H1 (cell line): ENCODE measurements around the gene SSC5D. TPM values are rescaled to one million over a fixed set of nuclear protein-coding genes. Genes with fewer than 3 reads are reported as not detected.

ENCODE experiments used
- CTCF ChIA-PET: fragments of 300-600 bp; sonication (Branson Sonifier 250); formaldehyde crosslinking; loops from one replicate; lab custom pipeline; 2021; ENCODE audit not compliant: partially characterized antibody; lab: Charles Lee
- POLR2A ChIA-PET: fragments of 300-600 bp; sonication (Branson Sonifier 250); formaldehyde crosslinking; loops from one replicate; lab custom pipeline; 2021; ENCODE audit warnings: inconsistent platforms; ENCODE audit not compliant: partially characterized antibody; lab: Charles Lee
- DNase-seq, 2 experiments: peaks; one replicate each; pipeline versions ENCODE4 v3.0.0 to v3.0.0-alpha.2; 2010 to 2022; ENCODE audit warnings: low spot score in 2 of 2, low read depth in 1 of 2, mixed read lengths in 1 of 2
- FAIRE-seq: peaks from 2 replicates; lab custom pipeline; 2011; peaks lifted over from hg19 to GRCh38; lab: Jason Lieb, UNC
- H2AFZ ChIP-seq: 2 replicates; pipeline ENCODE4 v1.8.1; 2012; ENCODE audit warnings: low read length, inconsistent platforms
- H2AK5ac ChIP-seq: 2 replicates; pipeline ENCODE4 v1.6.1; 2013; ENCODE audit warnings: low read depth, low read length
- H2BK120ac ChIP-seq: replicated peaks from 2 replicates; pipeline ENCODE3; 2013; ENCODE audit warnings: low read depth, low read length, inconsistent platforms
- H2BK12ac ChIP-seq: 2 replicates; pipeline ENCODE4 v1.6.1; 2013; ENCODE audit warnings: low read depth, low read length
- H2BK15ac ChIP-seq: 2 replicates; pipeline ENCODE4 v1.6.1; 2013; ENCODE audit warnings: low read length
- H2BK20ac ChIP-seq: 2 replicates; pipeline ENCODE4 v1.6.1; 2013; ENCODE audit warnings: low read length
- H2BK5ac ChIP-seq: 2 replicates; pipeline ENCODE4 v1.6.1; 2013; ENCODE audit warnings: low read depth, low read length
- H3K14ac ChIP-seq: 2 replicates; pipeline ENCODE4 v1.6.1; 2013; ENCODE audit warnings: inconsistent platforms; ENCODE audit not compliant: insufficient read length
- H3K18ac ChIP-seq: 2 replicates; pipeline ENCODE4 v1.6.1; 2013; ENCODE audit warnings: low read length; ENCODE audit errors: extremely low read depth
- H3K23ac ChIP-seq: 2 replicates; pipeline ENCODE4 v1.6.1; 2013; ENCODE audit warnings: inconsistent platforms; ENCODE audit not compliant: insufficient read length
- H3K23me2 ChIP-seq: 2 replicates; pipeline ENCODE4 v1.6.1; 2013; ENCODE audit warnings: low read depth, low read length
- H3K27ac ChIP-seq: 2 replicates; pipeline ENCODE4 v1.6.1; 2011; ENCODE audit warnings: low read depth, low read length, inconsistent platforms
- H3K27me3 ChIP-seq, 4 experiments: replicated peaks in 1 of 4; 1 replicate in 1 of 4; 2 replicates in 3 of 4; pipeline versions ENCODE4 v1.6.1 to v1.8.1; 2011 to 2013; ENCODE audit warnings: low read length in 3 of 4, mild to moderate bottlenecking in 3 of 4, inconsistent platforms in 2 of 4, mixed read lengths in 2 of 4, moderate library complexity in 1 of 4; ENCODE audit not compliant: control insufficient read depth in 3 of 4, insufficient read depth in 3 of 4; ENCODE audit errors: extremely low read depth in 1 of 4
- H3K36me3 ChIP-seq, 4 experiments: 2 replicates each; pipeline versions ENCODE4 v1.6.1 to v1.8.1; 2011 to 2013; ENCODE audit warnings: mild to moderate bottlenecking in 4 of 4, low read length in 3 of 4, moderate library complexity in 2 of 4, control low read depth in 1 of 4, inconsistent platforms in 1 of 4; ENCODE audit not compliant: insufficient read depth in 4 of 4, control insufficient read depth in 2 of 4
- H3K4ac ChIP-seq: replicated peaks from 2 replicates; pipeline ENCODE3; 2013; ENCODE audit warnings: low read length, low read depth, mixed read lengths, inconsistent platforms; ENCODE audit not compliant: insufficient read length
- H3K4me1 ChIP-seq, 4 experiments: replicated peaks in 1 of 4; 1 replicate in 1 of 4; 2 replicates in 3 of 4; pipeline versions ENCODE4 v1.6.1 to v1.8.1; 2011 to 2013; ENCODE audit warnings: low read length in 3 of 4, inconsistent platforms in 2 of 4, mixed read lengths in 1 of 4; ENCODE audit not compliant: insufficient read depth in 4 of 4, control insufficient read depth in 3 of 4
- H3K4me2 ChIP-seq, 2 experiments: 2 replicates each; pipeline versions ENCODE4 v1.6.1 to v1.8.1; 2011 to 2013; ENCODE audit warnings: low read depth in 2 of 2, low read length in 2 of 2, control low read depth in 1 of 2, inconsistent platforms in 1 of 2, mild to moderate bottlenecking in 1 of 2; ENCODE audit not compliant: insufficient read depth in 1 of 2
- H3K4me3 ChIP-seq, 4 experiments: fragments of 200-600, 300-600 bp in 1 of 4; sonication (generic), shearing (Covaris generic), sonication (Bioruptor Twin) in 1 of 4; 2 replicates each; pipeline versions ENCODE4 v1.5.1 to v1.8.1; 2011 to 2016; ENCODE audit warnings: low read length in 4 of 4, low read depth in 3 of 4, control low read depth in 2 of 4, inconsistent platforms in 2 of 4, mild to moderate bottlenecking in 2 of 4, mixed read lengths in 1 of 4, moderate library complexity in 1 of 4; ENCODE audit not compliant: insufficient read depth in 2 of 4; ENCODE audit errors: extremely low read depth in 1 of 4
- H3K56ac ChIP-seq: replicated peaks from 2 replicates; pipeline ENCODE3; 2013; ENCODE audit warnings: low read depth, mild to moderate bottlenecking, mixed read lengths, low read length, inconsistent platforms; ENCODE audit not compliant: insufficient read length
- H3K79me1 ChIP-seq: 2 replicates; pipeline ENCODE4 v1.6.1; 2013; ENCODE audit warnings: low read depth, low read length, control low read depth
- H3K79me2 ChIP-seq, 2 experiments: 2 replicates each; pipeline versions ENCODE4 v1.6.1 to v1.8.1; 2012 to 2013; ENCODE audit warnings: low read length in 2 of 2, mild to moderate bottlenecking in 2 of 2, inconsistent platforms in 1 of 2; ENCODE audit not compliant: insufficient read depth in 2 of 2, control insufficient read depth in 1 of 2
- H3K9ac ChIP-seq, 4 experiments: replicated peaks in 1 of 4; 1 replicate in 1 of 4; 2 replicates in 3 of 4; pipeline versions ENCODE4 v1.6.1 to v1.8.1; 2011 to 2013; ENCODE audit warnings: low read depth in 3 of 4, low read length in 3 of 4, control low read depth in 2 of 4, mild to moderate bottlenecking in 2 of 4, moderate library complexity in 2 of 4, inconsistent platforms in 1 of 4; ENCODE audit errors: extremely low read depth in 1 of 4
- H3K9me3 ChIP-seq, 2 experiments: 2 replicates each; pipeline versions ENCODE4 v1.6.1 to v1.8.1; 2012 to 2013; ENCODE audit warnings: mild to moderate bottlenecking in 2 of 2, moderate library complexity in 2 of 2, control low read depth in 1 of 2, inconsistent platforms in 1 of 2, low read depth in 1 of 2, low read length in 1 of 2, mixed read lengths in 1 of 2; ENCODE audit not compliant: insufficient read depth in 2 of 2
- H4K20me1 ChIP-seq, 2 experiments: replicated peaks in 1 of 2; 2 replicates each; pipeline versions ENCODE3 to v1.8.1; 2011 to 2013; ENCODE audit warnings: inconsistent platforms in 2 of 2, low read length in 2 of 2, mild to moderate bottlenecking in 1 of 2; ENCODE audit not compliant: insufficient read depth in 2 of 2, control insufficient read depth in 1 of 2
- H4K5ac ChIP-seq: 2 replicates; pipeline ENCODE4 v1.6.1; 2013; ENCODE audit warnings: low read length, low read depth, mixed read lengths, inconsistent platforms; ENCODE audit not compliant: insufficient read length
- H4K8ac ChIP-seq: 2 replicates; pipeline ENCODE4 v1.8.0; 2013; ENCODE audit warnings: mild to moderate bottlenecking, moderate library complexity, low read length, inconsistent platforms; ENCODE audit not compliant: insufficient read depth; ENCODE audit errors: extremely low read depth
- H4K91ac ChIP-seq: replicated peaks from 2 replicates; pipeline ENCODE3; 2013; ENCODE audit warnings: low read length, mixed read lengths, inconsistent platforms; ENCODE audit not compliant: insufficient read length
- CTBP2 ChIP-seq: IDR thresholded peaks from 2 replicates; pipeline ENCODE4 v1.7.0; 2011; ENCODE audit warnings: borderline replicate concordance, mild to moderate bottlenecking, moderate library complexity, mixed read lengths, low read length; ENCODE audit not compliant: insufficient read depth, insufficient read length
- E2F6 ChIP-seq: IDR thresholded peaks from 2 replicates; pipeline ENCODE4 v1.6.1; 2012; ENCODE audit warnings: inconsistent platforms
- FOSL1 ChIP-seq: IDR thresholded peaks from 2 replicates; pipeline ENCODE4 v1.6.1; 2011; ENCODE audit warnings: mild to moderate bottlenecking, low read depth, low read length, moderate library complexity; ENCODE audit not compliant: insufficient read depth
- GABPA ChIP-seq: IDR thresholded peaks from 2 replicates; pipeline ENCODE4 v1.6.1; 2011; ENCODE audit warnings: mild to moderate bottlenecking, low read length, moderate library complexity, borderline replicate concordance; ENCODE audit not compliant: insufficient read depth
- MAX ChIP-seq: IDR thresholded peaks from 2 replicates; pipeline ENCODE4 v1.6.1; 2012; ENCODE audit warnings: inconsistent platforms
- POLR2AphosphoS5 ChIP-seq: IDR thresholded peaks from 2 replicates; pipeline ENCODE4 v1.6.1; 2011; ENCODE audit warnings: low read depth, low read length
- SP2 ChIP-seq: IDR thresholded peaks from 2 replicates; pipeline ENCODE4 v1.6.1; 2012; ENCODE audit warnings: mild to moderate bottlenecking, low read length, inconsistent platforms
- USF2 ChIP-seq: IDR thresholded peaks from 2 replicates; pipeline ENCODE4 v1.6.1; 2011; ENCODE audit warnings: low read length, improper control_type of control experiment
- ZNF274 ChIP-seq: IDR thresholded peaks from 2 replicates; pipeline ENCODE4 v1.7.0; 2012; ENCODE audit warnings: low read length, borderline replicate concordance; ENCODE audit errors: extremely low read depth
- WGBS, 2 experiments: shearing (Covaris generic) in 1 of 2; methylation state at CpG; one replicate each; pipeline versions ENCODE4 v1.1.6 to v1.1.7; 2013 to 2015; ENCODE audit warnings: low lambda C conversion rate in 2 of 2, mixed read lengths in 2 of 2, inconsistent platforms in 1 of 2, low coverage in 1 of 2, missing lambda C conversion rate in 1 of 2; ENCODE audit not compliant: insufficient replicate concordance in 2 of 2, insufficient coverage in 1 of 2, insufficient read length in 1 of 2; ENCODE audit errors: extremely low coverage in 1 of 2, missing lambda C conversion rate in 1 of 2; 5-methylcytosine and 5-hydroxymethylcytosine counted together
- polyA plus RNA-seq, 7 experiments: library from polyadenylated mRNA; depleted of rRNA in 3 of 7; stranded (reverse) in 5 of 7; unstranded in 2 of 7; fragments of >200 nt in 5 of 7; fragments of 200-250 nt in 2 of 7; gene quantifications; 1 replicate in 5 of 7; 2 replicates in 1 of 7; 4 replicates in 1 of 7; pipeline versions ENCODE4 v1.2.1 to v1.2.3, GENCODE V29; 2011 to 2013; ENCODE audit warnings: missing spikeins in 2 of 7, mixed read lengths in 2 of 7
- total RNA-seq: library from RNA; stranded (reverse); fragmentation: NEBNext Ultra II Directional; extraction: Animal tissue kit (Norgen Biotek cat#: 25700); gene quantifications from 2 replicates; pipeline ENCODE4 v1.2.1, GENCODE V29; 2021

Gene SSC5D
- total and polyA plus RNA-seq, 2 of the 8 experiments (the other 6 are each of a cell fraction or from before 2014, with no cell fraction given): 0.39 to 1.7 TPM

- no peak within 1 kb of the TSS for H4K5ac ChIP-seq
- H3K23ac ChIP-seq: no peak within 1 kb of the TSS
- H3K18ac ChIP-seq: no peak within 1 kb of the TSS
- no peak within 1 kb of the TSS for H2BK15ac ChIP-seq
- H2BK120ac ChIP-seq: no peak within 1 kb of the TSS
- H2AK5ac ChIP-seq: no peak within 1 kb of the TSS
- no peak within 1 kb of the TSS for H3K14ac ChIP-seq
- H3K79me2 ChIP-seq: no peaks in the 10 kb centered on the region
- peak within 1 kb of the TSS in 2 of 4 experiments; percentile 18 to 65; a peak in 3 of 8 replicates for H3K4me3 ChIP-seq
- H3K27me3 ChIP-seq: peaks cover 49 to 96% (median 86%) of the 10 kb centered on the region in 4 experiments
- DNase-seq (peak in 1 of 2 experiments; percentile 58), FAIRE-seq (no peak)
- CTCF ChIA-PET: interaction anchor here (0.6 to 2.5 kb wide), 5 partner anchors 10 to 1304 kb away, joined by 3 to 13 read pairs (median 4); no protein-coding TSS in a partner anchor
- H2BK12ac ChIP-seq: no peak within 1 kb of the TSS
- H3K4ac ChIP-seq: no peak within 1 kb of the TSS
- H4K8ac ChIP-seq: peak within 1 kb of the TSS; percentile 14; the same call in 1 of the 2 replicates
- H3K36me3 ChIP-seq: no peaks in the 10 kb centered on the region
- no peak within 1 kb of the TSS for H4K91ac ChIP-seq
- H3K9me3 ChIP-seq: no peaks in the 10 kb centered on the region
- H3K56ac ChIP-seq: no peak within 1 kb of the TSS
- no peak within 1 kb of the TSS for H2BK5ac ChIP-seq
- H3K9ac ChIP-seq: no peak within 1 kb of the TSS
- POLR2A ChIA-PET: interaction anchor here (1.0 to 4.4 kb wide), 4 partner anchors 10 to 183 kb away, joined by 3 to 21 read pairs (median 6); partner anchors contain the start of genes UBE2S and ZNF628
- 6% methylated on average over 28 of the region's 43 CpGs; no CpG with 5 or more reads in 1 of the 2 experiments for WGBS, 2 experiments
- H2BK20ac ChIP-seq: no peak within 1 kb of the TSS
- peak within 1 kb of the TSS; percentile 82 to 92 for H3K4me2 ChIP-seq
- H4K20me1 ChIP-seq: peaks cover 3 to 21% of the 10 kb centered on the region in 2 experiments
- no peak within 1 kb of the TSS for H3K27ac ChIP-seq
- peaks cover 19% of the 10 kb centered on the region; the same call in 1 of the 2 replicates for H3K23me2 ChIP-seq
- no peak within 1 kb of the TSS for H2AFZ ChIP-seq
- peaks cover 6 to 19% (median 9%) of the 10 kb centered on the region in 4 experiments; a peak in 6 of 7 replicates for H3K4me1 ChIP-seq
- H3K79me1 ChIP-seq: no peaks in the 10 kb centered on the region
- TF ChIP-seq USF2: no peak
- TF ChIP-seq MAX: 0 out of 2 replicates have a peak, but pooled peaks have one; percentile 38
- no peak for TF ChIP-seq FOSL1
- no peak for TF ChIP-seq ZNF274
- TF ChIP-seq POLR2AphosphoS5: no peak
- TF ChIP-seq SP2: no peak
- no peak for TF ChIP-seq GABPA
- no peak for TF ChIP-seq CTBP2
- peak; percentile 59 for TF ChIP-seq E2F6
These were observed 45.0 kb upstream of the SSC5D start, which contains the start of gene SHISA7 for GRCh38 chr19:55443045-55443823. SHISA7 (minus strand) TSS chr19:55443300; CDS start chr19:55442863, 437 bp downstream.
